T-helper 2 cell treated with Interferon-gamma antibody and Interleukin-4, amounts not matched to agents 100 ng/mL and 5 ng/mL, for 36 hours (primary cell): ENCODE data around the gene RPL10A. TPM values are rescaled to one million over a fixed set of nuclear protein-coding genes. Genes with fewer than 3 reads are reported as not detected.

ENCODE experiments used
- intact Hi-C: fragments of 100-400 bp; cut with micrococcal nuclease; formaldehyde crosslinking; loops from one replicate; pipeline ENCODE4 v1.15.1; 2023
- total RNA-seq: library from RNA; stranded (reverse); gene quantifications from 2 replicates; pipeline ENCODE4 v1.2.3, GENCODE V29; 2022

Gene RPL10A
- total RNA-seq, 1 donor from 2014 or later: 1,417 TPM

- intact Hi-C loops: no loop called here
Measured at GRCh38 chr6:35491558-35492257, 23.5 kb downstream of the RPL10A start.

- intact Hi-C loops: no loop called here
Measured at GRCh38 chr6:35492258-35492973, 24.2 kb downstream of the RPL10A start.

- intact Hi-C loops: no loop called here
Measured at GRCh38 chr6:35492974-35493284, 24.7 kb downstream of the RPL10A start.

GRCh38 chr6:35493307-35493983, 25.2 kb downstream of the RPL10A start:
- intact Hi-C loops: no loop called here

- intact Hi-C loops: no loop called here
Measured at GRCh38 chr6:35494161-35494563, 26.0 kb downstream of the RPL10A start.

- intact Hi-C loops: no loop called here
Measured at GRCh38 chr6:35495258-35496035, 27.2 kb downstream of the RPL10A start.

- intact Hi-C loops: no loop called here
Measured at GRCh38 chr6:35496036-35496840, 28.0 kb downstream of the RPL10A start.

GRCh38 chr6:35496841-35497570, 28.8 kb downstream of the RPL10A start, which contains the start of gene TEAD3:
TEAD3 (minus strand) TSS chr6:35497079.
- intact Hi-C loops: no loop called here

- intact Hi-C loops: no loop called here
Measured at GRCh38 chr6:35497571-35498421, 29.6 kb downstream of the RPL10A start.

GRCh38 chr6:35498422-35499067, 30.3 kb downstream of the RPL10A start:
- intact Hi-C loops: no loop called here

- intact Hi-C loops: no loop called here
Measured at GRCh38 chr6:35499372-35499771, 31.2 kb downstream of the RPL10A start.

GRCh38 chr6:35500782-35501181, 32.6 kb downstream of the RPL10A start:
- intact Hi-C loops: no loop called here

- intact Hi-C loops: no loop called here
Measured at GRCh38 chr6:35501784-35502183, 33.6 kb downstream of the RPL10A start.

- intact Hi-C loops: no loop called here
Measured at GRCh38 chr6:35503534-35503933, 35.3 kb downstream of the RPL10A start.

GRCh38 chr6:35505999-35506412, 37.8 kb downstream of the RPL10A start:
- intact Hi-C loops: no loop called here

- intact Hi-C loops: no loop called here
Measured at GRCh38 chr6:35506536-35506935, 38.3 kb downstream of the RPL10A start.

GRCh38 chr6:35507221-35507620, 39.0 kb downstream of the RPL10A start:
- intact Hi-C loops: no loop called here

- intact Hi-C loops: no loop called here
Measured at GRCh38 chr6:35508027-35508426, 39.8 kb downstream of the RPL10A start.

- intact Hi-C loops: no loop called here
Measured at GRCh38 chr6:35508542-35508941, 40.3 kb downstream of the RPL10A start.
